Astrocyte (in vitro differentiated cells and primary cell): ENCODE measurements around the gene AGTRAP. TPM values are rescaled to one million over a fixed set of nuclear protein-coding genes. Genes with fewer than 3 reads are reported as not detected.
A peak's percentile ranks its signal among the peaks of the same experiment; 100 is the strongest.

Experiments
- DNase-seq: peaks from one replicate; pipeline ENCODE4 v3.0.0-alpha.2; 2010; ENCODE audit warnings: low read depth
- FAIRE-seq: peaks from 2 replicates; lab custom pipeline; 2011; peaks lifted over from hg19 to GRCh38; lab: Jason Lieb, UNC
- H2AFZ ChIP-seq: 2 replicates; pipeline ENCODE4 v1.6.0; 2012; ENCODE audit warnings: low read depth, low read length, inconsistent platforms
- H3K27ac ChIP-seq: 2 replicates; pipeline ENCODE4 v1.5.1; 2011; ENCODE audit warnings: low read depth, low read length, inconsistent platforms
- H3K27me3 ChIP-seq: 2 replicates; pipeline ENCODE4 v1.6.0; 2011; ENCODE audit warnings: low read length, inconsistent platforms; ENCODE audit not compliant: insufficient read depth
- H3K36me3 ChIP-seq: 2 replicates; pipeline ENCODE4 v1.5.1; 2011; ENCODE audit warnings: low read length, inconsistent platforms; ENCODE audit not compliant: insufficient read depth
- H3K4me1 ChIP-seq: 2 replicates; pipeline ENCODE4 v1.5.1; 2011; ENCODE audit warnings: low read length, inconsistent platforms; ENCODE audit not compliant: insufficient read depth
- H3K4me2 ChIP-seq: 2 replicates; pipeline ENCODE4 v1.6.0; 2012; ENCODE audit warnings: low read length, inconsistent platforms
- H3K4me3 ChIP-seq: 2 replicates; pipeline ENCODE4 v1.5.1; 2011; ENCODE audit warnings: low read depth, mild to moderate bottlenecking, low read length, inconsistent platforms; ENCODE audit not compliant: insufficient read depth
- H3K79me2 ChIP-seq: 2 replicates; pipeline ENCODE4 v1.6.0; 2012; ENCODE audit warnings: mild to moderate bottlenecking, low read length, inconsistent platforms; ENCODE audit not compliant: insufficient read depth
- H3K9ac ChIP-seq: 2 replicates; pipeline ENCODE4 v1.6.0; 2012; ENCODE audit warnings: mild to moderate bottlenecking, low read length, inconsistent platforms
- H3K9me3 ChIP-seq: 2 replicates; pipeline ENCODE4 v1.5.1; 2012; ENCODE audit warnings: low read depth, mild to moderate bottlenecking, low read length, inconsistent platforms; ENCODE audit not compliant: insufficient read depth
- H4K20me1 ChIP-seq: 2 replicates; pipeline ENCODE4 v1.6.0; 2012; ENCODE audit warnings: low read length, inconsistent platforms; ENCODE audit not compliant: insufficient read depth
- H3K27ac Mint-ChIP-seq: one replicate; pipeline ENCODE4 v1.8.0; 2021; ENCODE audit warnings: mild to moderate bottlenecking, mixed read lengths; ENCODE audit not compliant: unreplicated experiment
- H3K27me3 Mint-ChIP-seq: one replicate; pipeline ENCODE4 v1.8.0; 2021; ENCODE audit warnings: low read depth, mixed read lengths; ENCODE audit not compliant: unreplicated experiment
- H3K36me3 Mint-ChIP-seq: one replicate; pipeline ENCODE4 v1.8.0; 2021; ENCODE audit warnings: low read depth, mixed read lengths; ENCODE audit not compliant: unreplicated experiment
- H3K4me1 Mint-ChIP-seq: one replicate; pipeline ENCODE4 v1.8.0; 2021; ENCODE audit warnings: low read depth, mixed read lengths; ENCODE audit not compliant: unreplicated experiment
- H3K4me3 Mint-ChIP-seq: one replicate; pipeline ENCODE4 v1.8.0; 2021; ENCODE audit warnings: mild to moderate bottlenecking, moderate library complexity, mixed read lengths; ENCODE audit not compliant: unreplicated experiment
- H3K9me3 Mint-ChIP-seq: one replicate; pipeline ENCODE4 v1.8.0; 2021; ENCODE audit warnings: mild to moderate bottlenecking, mixed read lengths; ENCODE audit not compliant: unreplicated experiment
- EZH2 ChIP-seq: IDR thresholded peaks from 2 replicates; pipeline ENCODE4 v1.6.1; 2012; ENCODE audit warnings: mild to moderate bottlenecking, low read length, inconsistent platforms; ENCODE audit not compliant: insufficient read depth
- total RNA-seq: library from RNA; stranded (reverse); gene quantifications from 2 replicates; pipeline ENCODE4 v1.2.1, GENCODE V29; 2021
- TF ChIP-seq, protein P1 (sequence below): IDR thresholded peaks from 2 replicates; pipeline ENCODE4 v1.5.1; 2011; ENCODE audit warnings: low read depth, mild to moderate bottlenecking, inconsistent platforms, low read length, moderate library complexity; ENCODE audit not compliant: insufficient read depth

The AGTRAP gene
- total RNA-seq, 1 donor from 2014 or later = 38.7 TPM

DNA sequence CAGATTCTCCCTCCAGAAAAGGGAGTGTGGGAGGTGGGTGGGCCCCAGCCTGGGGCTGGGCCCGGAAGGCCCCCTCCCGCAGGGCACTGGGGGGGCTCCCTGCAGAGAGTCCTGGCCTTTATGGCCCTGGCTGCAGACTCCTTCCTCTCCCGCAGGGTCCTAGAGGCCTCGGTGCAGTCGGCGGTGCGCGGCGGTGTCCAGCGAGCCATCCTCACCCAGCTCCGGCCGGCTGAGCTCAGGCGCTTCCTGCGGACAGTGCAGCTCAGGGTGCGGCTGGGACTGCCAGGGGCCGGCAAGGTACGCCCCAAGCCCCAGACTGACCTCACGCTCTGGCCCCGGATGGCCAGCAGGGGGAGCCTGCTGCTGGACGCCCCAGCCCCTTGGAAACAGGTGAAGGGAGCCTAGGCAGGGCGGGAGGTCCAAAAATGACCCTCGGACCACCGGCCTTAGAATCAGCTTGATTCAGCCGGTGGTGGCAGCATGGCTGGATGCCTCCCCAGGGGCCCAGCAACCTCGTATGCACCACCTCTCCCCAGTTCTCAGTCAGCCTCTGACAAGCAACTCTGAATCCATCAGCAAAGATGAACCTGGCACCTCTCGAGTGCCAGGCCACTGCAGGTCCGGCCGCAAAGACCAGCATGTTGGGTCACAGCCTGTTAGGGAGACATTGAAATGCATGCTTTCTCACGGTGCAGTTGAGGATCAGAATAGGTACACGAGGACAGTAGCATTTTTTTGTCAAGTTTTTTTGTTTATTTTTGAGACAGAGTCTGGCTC is 49.2 kb downstream of the AGTRAP start:
- H3K36me3 Mint-ChIP-seq = no peaks in the 10 kb centered on the region
- no peak for FAIRE-seq
- Histone ChIP-seq H3K4me3 (no peak overlapping the region), H3K27me3 (no peaks in the 10 kb centered on the region), H3K36me3 (no peaks in the 10 kb centered on the region), H3K4me1 (peaks cover 18% of the 10 kb centered on the region), H3K9ac (peak overlapping the region; percentile 1), H2AFZ (peak overlapping the region; percentile 66), H4K20me1 (no peaks in the 10 kb centered on the region), H3K9me3 (no peaks in the 10 kb centered on the region), H3K79me2 (no peaks in the 10 kb centered on the region), H3K4me2 (peak overlapping the region; percentile 75), H3K27ac (no peak overlapping the region)
- no peak overlapping the region for H3K27ac Mint-ChIP-seq
- no peak for DNase-seq
- no peak overlapping the region for H3K4me3 Mint-ChIP-seq
- H3K4me1 Mint-ChIP-seq = peaks cover 6% of the 10 kb centered on the region
- peaks cover 2% of the 10 kb centered on the region for H3K27me3 Mint-ChIP-seq
- no peak for TF ChIP-seq EZH2
- TF ChIP-seq, protein P1, sequence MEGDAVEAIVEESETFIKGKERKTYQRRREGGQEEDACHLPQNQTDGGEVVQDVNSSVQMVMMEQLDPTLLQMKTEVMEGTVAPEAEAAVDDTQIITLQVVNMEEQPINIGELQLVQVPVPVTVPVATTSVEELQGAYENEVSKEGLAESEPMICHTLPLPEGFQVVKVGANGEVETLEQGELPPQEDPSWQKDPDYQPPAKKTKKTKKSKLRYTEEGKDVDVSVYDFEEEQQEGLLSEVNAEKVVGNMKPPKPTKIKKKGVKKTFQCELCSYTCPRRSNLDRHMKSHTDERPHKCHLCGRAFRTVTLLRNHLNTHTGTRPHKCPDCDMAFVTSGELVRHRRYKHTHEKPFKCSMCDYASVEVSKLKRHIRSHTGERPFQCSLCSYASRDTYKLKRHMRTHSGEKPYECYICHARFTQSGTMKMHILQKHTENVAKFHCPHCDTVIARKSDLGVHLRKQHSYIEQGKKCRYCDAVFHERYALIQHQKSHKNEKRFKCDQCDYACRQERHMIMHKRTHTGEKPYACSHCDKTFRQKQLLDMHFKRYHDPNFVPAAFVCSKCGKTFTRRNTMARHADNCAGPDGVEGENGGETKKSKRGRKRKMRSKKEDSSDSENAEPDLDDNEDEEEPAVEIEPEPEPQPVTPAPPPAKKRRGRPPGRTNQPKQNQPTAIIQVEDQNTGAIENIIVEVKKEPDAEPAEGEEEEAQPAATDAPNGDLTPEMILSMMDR = peak; percentile 50
- no peaks in the 10 kb centered on the region for H3K9me3 Mint-ChIP-seq

DNA sequence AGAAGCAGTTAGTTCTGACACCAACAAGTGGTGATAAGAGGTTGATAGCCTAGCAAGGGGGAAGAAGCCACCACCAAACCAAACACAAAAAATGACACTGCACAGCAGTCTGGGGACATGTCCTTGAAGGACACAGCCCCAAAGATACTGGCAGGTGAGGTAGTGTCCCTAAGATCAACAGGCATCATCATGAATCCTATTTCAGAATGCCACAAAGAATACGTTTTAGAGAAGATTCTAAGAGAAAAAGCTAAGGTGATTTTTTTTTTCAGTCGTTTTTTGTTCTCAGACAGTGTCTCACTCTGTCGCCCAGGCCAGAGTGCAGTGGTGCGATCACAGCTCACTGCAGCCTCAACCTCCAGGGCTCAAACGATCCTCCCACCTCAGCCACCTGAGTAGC is 50.2 kb downstream of the AGTRAP start:
- Histone ChIP-seq H3K9me3 (no peaks in the 10 kb centered on the region), H3K27me3 (no peaks in the 10 kb centered on the region), H3K4me2 (no peak overlapping the region), H3K4me3 (no peak overlapping the region), H2AFZ (no peak overlapping the region), H3K27ac (no peak overlapping the region), H3K9ac (no peak overlapping the region), H3K36me3 (no peaks in the 10 kb centered on the region), H3K79me2 (no peaks in the 10 kb centered on the region), H4K20me1 (no peaks in the 10 kb centered on the region), H3K4me1 (peaks cover 28% of the 10 kb centered on the region)
- H3K4me1 Mint-ChIP-seq = peaks cover 8% of the 10 kb centered on the region
- no peak for FAIRE-seq
- no peak for DNase-seq
- TF ChIP-seq, protein P1 = no peak
- TF ChIP-seq EZH2 = no peak
- H3K9me3 Mint-ChIP-seq = no peaks in the 10 kb centered on the region
- H3K4me3 Mint-ChIP-seq = no peak overlapping the region
- peaks cover 2% of the 10 kb centered on the region for H3K27me3 Mint-ChIP-seq
- peaks cover 3% of the 10 kb centered on the region for H3K36me3 Mint-ChIP-seq
- H3K27ac Mint-ChIP-seq = no peak overlapping the region

DNA sequence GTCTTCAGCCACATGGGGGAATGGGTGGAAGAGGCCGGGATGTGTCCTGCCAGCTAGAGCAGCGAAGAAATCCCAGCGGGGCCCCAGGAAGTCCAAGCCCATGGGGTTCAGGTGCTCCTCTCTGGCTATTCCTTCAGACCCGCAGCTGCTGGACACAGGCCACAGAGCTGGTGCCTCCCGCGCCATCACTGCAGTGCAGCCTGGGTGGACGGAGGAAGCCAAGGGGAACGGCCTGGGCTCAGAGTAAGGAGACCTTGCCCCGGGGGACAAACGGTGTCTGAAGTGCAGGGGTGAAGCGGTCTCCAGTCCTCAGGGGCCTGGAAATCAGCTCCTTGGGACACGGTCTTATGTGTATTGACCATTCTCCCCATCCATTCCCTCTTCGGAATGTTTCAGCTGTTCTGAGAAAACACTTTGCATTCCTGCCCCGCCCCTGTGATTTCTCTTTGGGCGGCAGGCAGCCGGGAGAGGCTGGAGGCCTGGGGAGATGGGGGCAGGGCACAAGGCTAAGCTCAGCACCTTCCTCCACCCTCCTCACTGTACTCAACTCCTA is 51.4 kb downstream of the AGTRAP start:
- H3K27ac Mint-ChIP-seq = no peak overlapping the region

More for the DNA sequence above, 51.4 kb downstream of the AGTRAP start:
- H4K20me1 ChIP-seq = no peaks in the 10 kb centered on the region
- H3K36me3 ChIP-seq = no peaks in the 10 kb centered on the region
- peak overlapping the region; percentile 49 for H3K4me2 ChIP-seq
- FAIRE-seq (no peak), DNase-seq (peak; percentile 45)
- no peaks in the 10 kb centered on the region for H3K27me3 ChIP-seq
- H3K4me3 ChIP-seq = no peak overlapping the region
- TF ChIP-seq EZH2 = no peak
- TF ChIP-seq, protein P1 = no peak
- H3K79me2 ChIP-seq = no peaks in the 10 kb centered on the region
- no peaks in the 10 kb centered on the region for H3K9me3 Mint-ChIP-seq
- H3K27ac ChIP-seq = no peak overlapping the region
- H3K9ac ChIP-seq = no peak overlapping the region
- no peak overlapping the region for H3K4me3 Mint-ChIP-seq
- peaks cover 29% of the 10 kb centered on the region for H3K4me1 ChIP-seq
- peaks cover 16% of the 10 kb centered on the region for H3K4me1 Mint-ChIP-seq
- no peaks in the 10 kb centered on the region for H3K9me3 ChIP-seq
- peaks cover 11% of the 10 kb centered on the region for H3K36me3 Mint-ChIP-seq
- peak overlapping the region; percentile 61 for H2AFZ ChIP-seq
- peaks cover 2% of the 10 kb centered on the region for H3K27me3 Mint-ChIP-seq
